DMS114 treated with DMSO at 0.1 percent for 48 hours (cell line): ENCODE measurements around the gene CACNA1E.

Experiments used
- DNase-seq: peaks from one replicate; lab custom pipeline; 2025; ENCODE audit not compliant: unreplicated experiment; lab: John Stamatoyannopoulos, UW

Gene CACNA1E

GRCh38 chr1:181559142-181559541 is 75.8 kb downstream of the CACNA1E start:
- DNase-seq = no peak

GRCh38 chr1:181562395-181562794 is 79.1 kb downstream of the CACNA1E start:
- no peak for DNase-seq

GRCh38 chr1:181568736-181569135 is 85.4 kb downstream of the CACNA1E start:
- DNase-seq = no peak

GRCh38 chr1:181577475-181577874 is 94.2 kb downstream of the CACNA1E start:
- no peak for DNase-seq

GRCh38 chr1:181583598-181583997 is 100.3 kb downstream of the CACNA1E start:
- no peak for DNase-seq

GRCh38 chr1:181587870-181588438 is 104.6 kb downstream of the CACNA1E start:
- no peak for DNase-seq

- DNase-seq = no peak
Measured at GRCh38 chr1:181588631-181589030, 105.3 kb downstream of the CACNA1E start.

GRCh38 chr1:181592255-181592859 is 109.0 kb downstream of the CACNA1E start:
- DNase-seq = no peak

GRCh38 chr1:181593042-181593441 is 109.7 kb downstream of the CACNA1E start:
- DNase-seq = no peak

GRCh38 chr1:181594553-181594952 is 111.2 kb downstream of the CACNA1E start:
- no peak for DNase-seq

GRCh38 chr1:181595234-181595633 is 111.9 kb downstream of the CACNA1E start:
- no peak for DNase-seq

GRCh38 chr1:181601186-181601950 is 118.1 kb downstream of the CACNA1E start:
- no peak for DNase-seq

- DNase-seq = no peak
Measured at GRCh38 chr1:181603735-181604410, 120.6 kb downstream of the CACNA1E start.

GRCh38 chr1:181604482-181605249 is 121.3 kb downstream of the CACNA1E start:
- no peak for DNase-seq

GRCh38 chr1:181607524-181607923 is 124.2 kb downstream of the CACNA1E start:
- DNase-seq = no peak

- DNase-seq = no peak
Measured at GRCh38 chr1:181608386-181608785, 125.1 kb downstream of the CACNA1E start.

- no peak for DNase-seq
Measured at GRCh38 chr1:181608948-181609347, 125.6 kb downstream of the CACNA1E start.

- no peak for DNase-seq
Measured at GRCh38 chr1:181612100-181612499, 128.8 kb downstream of the CACNA1E start.

GRCh38 chr1:181618559-181618958 is 135.2 kb downstream of the CACNA1E start:
- no peak for DNase-seq

- no peak for DNase-seq
Measured at GRCh38 chr1:181620183-181620582, 136.9 kb downstream of the CACNA1E start.

- DNase-seq = no peak
Measured at GRCh38 chr1:181623850-181624249, 140.5 kb downstream of the CACNA1E start.
